Stimulated activated CD4-positive, alpha-beta T cell treated with anti-CD3 and anti-CD28 coated beads, Interleukin-12 subunit alpha, Interleukin-12 subunit beta, amount 100 ng/mL, for 24 hours (primary cell): ENCODE measurements around the gene TMEM141.

Source experiments
- DNase-seq, 2 experiments: peaks; one replicate each; pipeline ENCODE4 v3.0.0-alpha.2; 2020; ENCODE audit warnings: low read depth in 2 of 2

Gene TMEM141

DNA sequence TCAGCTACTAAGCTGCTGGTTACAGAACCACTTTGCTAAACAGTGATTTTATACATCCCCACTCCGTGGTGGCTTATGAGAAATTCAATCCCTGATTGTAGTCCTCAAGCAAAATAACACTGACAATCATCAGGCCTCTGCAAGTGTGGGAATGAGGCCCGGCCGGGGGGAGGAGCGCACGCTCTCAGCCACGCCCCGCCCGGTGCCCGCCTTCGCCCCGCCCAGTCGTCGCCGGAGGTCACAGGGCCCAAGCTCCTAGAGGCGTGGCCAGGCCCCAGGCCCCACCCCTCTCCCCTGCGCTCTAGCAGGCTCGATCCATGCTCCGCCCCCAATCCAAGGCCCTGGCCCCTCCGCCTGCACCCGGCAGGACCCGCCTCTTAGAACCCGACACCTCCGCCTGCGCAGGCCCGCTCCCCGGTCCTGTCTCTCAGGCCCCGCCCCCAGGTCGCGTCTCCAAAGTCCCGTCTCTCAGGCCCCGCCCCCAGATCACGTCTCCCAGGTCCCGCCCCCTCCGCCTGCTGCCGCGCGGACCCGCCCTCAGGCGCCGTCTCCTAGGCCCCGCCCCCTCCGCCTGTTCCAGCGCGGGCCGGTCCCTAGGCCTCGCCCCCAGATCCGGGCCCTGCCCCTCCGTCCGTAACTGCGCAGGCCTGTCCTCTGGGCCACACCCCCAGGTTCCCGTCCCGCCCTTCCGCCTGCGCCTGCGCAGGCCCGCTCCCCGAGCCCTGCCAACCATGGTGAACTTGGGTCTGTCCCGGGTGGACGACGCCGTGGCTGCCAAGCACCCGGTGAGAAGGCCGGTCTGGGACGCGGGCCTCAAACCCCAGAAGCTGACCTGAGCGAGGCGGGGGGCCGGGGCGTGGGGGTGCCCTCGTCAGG lies at the start of gene TMEM141:
Gene TMEM141, plus strand, starts transcription at position 705 of the 876 bp plus-strand sequence. Its CDS starts 27 bp downstream, at position 732.
- DNase-seq = peak; percentile 99 to 100

DNA sequence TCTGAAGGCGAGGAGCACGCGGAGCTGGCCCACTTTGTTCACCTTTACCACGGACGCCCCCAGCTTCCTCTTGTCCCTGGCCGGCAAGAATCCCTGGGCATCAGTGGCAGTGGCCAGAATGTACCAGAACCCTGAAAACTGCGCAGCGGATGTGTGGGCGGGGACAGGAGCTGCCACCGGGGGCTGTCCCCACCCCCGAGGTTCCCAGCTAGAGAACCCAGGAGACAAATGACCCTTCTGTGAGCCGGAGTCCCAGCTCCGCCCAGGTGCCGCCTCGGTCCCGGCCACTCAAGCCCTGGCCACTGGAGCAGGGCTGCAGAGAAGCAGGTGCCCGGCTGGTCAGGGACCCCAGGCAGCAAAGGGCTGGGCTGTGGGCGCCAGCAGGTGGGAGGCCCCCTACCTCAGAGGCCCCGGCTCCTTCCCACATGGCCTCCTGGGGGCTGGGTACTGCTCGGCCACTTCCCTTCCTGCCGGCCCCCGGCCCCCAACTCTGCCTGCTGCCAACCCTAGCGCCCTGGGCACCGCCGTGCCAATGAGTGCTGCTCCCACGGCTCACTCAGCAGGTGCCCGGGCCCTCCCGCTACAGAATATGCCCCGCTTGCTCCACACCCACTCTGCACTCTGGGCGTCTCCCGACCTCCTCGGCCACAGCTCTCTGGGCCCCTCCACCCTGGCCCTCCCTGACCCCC lies 49.1 kb upstream of the TMEM141 start:
- no peak for DNase-seq

DNA sequence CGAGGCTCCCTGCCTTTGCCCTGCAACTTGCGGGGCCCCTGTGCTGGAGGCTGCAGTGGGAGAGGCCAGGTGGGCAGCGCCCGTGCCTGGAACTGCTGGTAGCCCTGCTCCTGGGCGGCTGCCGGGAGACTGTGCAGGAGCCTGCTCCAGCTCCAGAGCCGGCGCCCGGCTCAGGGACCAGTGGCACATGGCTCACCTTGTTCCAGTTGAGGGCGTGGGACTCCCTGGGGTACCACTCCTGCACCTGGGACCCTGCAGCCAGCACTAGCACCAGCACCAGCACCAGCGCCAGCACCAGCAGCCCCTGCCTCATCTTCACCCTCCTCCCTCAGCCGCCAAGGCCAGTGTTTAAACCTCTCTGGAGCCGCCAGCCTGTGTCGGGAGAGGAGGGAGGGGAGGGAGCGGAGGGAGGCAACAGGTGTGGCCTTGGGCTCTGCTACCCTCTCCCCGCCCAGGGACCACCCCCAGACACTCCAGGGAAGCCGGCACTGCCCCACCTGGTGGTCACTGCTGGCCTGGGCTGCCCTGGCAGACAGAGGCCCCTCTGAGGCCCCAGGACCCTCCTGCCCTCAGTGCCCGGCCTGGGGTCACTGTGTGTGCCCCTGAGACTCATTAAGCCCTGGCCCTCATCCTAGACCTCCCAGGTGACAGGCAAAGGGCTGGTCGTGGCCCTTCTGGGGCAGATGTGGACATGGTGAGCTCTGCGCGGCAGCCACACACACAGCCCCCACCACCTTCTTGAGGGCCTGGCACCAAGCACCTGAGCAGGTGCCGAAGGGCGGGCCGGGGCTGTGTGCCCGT lies 48.4 kb upstream of the TMEM141 start, which contains the start of gene LCN10:
Gene LCN10, minus strand, starts transcription at position 350 of the 801 bp plus-strand sequence. Its CDS starts 37 bp downstream, at position 313.
- no peak for DNase-seq

DNA sequence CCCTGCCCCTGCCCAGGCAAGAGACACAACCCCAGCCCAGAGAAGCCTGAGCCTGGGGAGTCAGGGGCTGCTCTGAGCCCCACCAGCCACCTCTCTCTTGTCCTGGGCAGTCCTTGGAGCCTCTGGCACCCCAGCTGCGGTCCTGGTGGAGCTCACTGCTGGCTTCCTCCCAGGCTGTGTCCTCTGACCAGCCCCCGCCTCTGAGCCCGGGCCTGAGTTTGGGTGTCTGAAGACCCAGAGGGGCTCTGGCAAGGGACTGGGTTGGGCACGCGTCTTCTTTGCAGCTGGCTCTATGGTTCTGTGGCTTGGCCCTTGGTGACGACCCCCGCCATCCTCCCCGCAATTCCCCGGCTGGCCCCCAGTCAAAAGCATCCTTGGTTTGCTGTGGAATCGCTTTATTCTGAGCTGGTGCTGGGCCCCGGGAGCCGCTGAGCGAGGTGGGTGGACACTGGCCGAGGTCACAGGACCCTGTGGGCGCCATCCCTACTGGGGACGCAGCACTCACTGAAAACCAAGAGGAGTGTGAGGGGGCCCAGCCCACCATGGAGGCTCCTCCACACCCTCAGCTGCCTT lies 47.4 kb upstream of the TMEM141 start:
- DNase-seq = no peak

DNA sequence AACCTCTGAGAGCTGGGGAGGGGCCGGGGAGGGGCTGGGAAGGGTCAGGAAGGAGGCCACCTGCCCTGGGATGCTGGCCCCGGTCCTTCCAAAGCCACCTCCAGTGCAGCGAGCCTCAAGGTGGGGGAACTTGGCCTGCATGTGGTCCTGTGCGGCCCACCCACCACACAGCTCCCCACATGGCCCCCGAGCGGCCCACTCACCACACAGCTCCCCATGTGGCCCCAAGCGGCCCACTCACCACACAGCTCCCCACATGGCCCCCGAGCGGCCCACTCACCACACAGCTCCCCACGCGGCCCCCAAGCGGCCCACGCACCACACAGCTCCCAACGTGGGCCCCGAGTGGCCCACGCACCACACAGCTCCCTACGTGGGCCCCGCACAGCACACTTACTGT lies 46.4 kb upstream of the TMEM141 start:
- no peak for DNase-seq

DNA sequence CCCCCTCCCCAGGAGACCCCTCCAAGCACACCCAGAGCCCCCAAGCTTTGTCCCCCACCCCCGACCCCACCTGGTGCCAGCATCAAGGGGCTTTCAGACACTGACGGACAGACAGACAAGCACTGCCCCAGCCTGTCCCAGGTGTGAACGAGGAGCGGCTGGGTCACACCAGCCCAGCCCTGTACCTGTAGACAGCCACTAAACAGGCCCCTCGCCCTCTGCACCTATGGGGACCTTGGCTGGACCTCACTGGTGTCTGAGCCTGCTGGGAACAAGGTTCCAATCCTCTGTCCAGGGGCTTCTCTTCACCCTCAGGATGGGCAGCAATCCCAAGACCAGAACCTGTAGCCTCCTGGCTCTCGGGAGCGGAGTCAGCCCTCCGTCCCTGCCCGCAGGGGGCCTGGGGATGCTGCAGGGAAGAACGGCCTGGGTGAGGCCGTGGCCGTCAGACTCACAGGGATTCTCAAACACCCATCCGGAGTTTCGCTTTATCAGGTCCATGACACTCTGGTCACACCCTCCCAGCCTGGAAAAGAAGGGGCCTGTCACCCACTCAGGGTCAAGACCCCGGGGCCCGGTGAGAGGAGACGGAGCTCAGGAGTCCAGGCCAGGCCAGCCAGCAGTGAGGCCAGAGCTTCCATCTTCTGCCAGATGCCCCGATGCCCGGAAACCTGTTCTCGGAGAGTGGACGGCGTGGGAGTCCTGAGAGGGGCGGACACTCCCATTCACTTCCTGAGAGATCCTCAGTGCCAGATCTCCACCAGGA lies 45.6 kb upstream of the TMEM141 start:
- no peak for DNase-seq

DNA sequence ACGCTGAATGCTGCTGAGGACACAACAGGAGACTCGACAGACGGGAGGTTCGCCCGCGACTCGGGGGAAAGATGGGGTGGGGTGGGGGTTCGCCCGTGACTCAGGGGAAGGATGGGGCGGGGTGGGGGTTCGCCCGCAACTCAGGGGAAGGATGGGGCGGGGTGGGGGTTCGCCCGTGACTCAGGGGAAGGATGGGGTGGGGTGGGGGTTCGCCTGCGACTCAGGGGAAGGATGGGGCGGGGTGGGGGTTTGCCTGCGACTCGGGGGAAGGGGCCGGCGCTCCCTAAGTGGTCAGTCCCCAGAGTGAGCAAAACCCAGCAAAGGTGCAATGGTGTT lies 45.0 kb upstream of the TMEM141 start:
- no peak for DNase-seq

DNA sequence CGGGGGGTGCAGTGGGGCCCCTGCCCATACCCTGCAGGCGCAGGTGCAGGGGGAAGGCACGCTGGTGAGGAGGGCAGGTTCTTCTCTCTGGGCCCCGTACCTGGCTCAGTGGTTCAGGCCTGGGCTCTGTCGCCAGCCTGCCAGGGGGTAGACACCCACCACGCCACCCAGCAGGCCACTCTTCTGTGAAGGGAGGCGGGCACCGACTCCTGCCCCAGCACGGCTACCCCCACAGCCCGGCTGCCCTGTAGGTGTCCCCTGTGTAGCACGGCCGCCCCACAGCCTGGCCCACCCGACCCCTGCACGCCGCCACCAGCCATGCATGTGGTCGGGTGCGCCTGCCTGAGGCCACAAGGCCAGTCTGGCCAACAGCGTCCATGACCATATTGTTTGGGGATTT lies 44.5 kb upstream of the TMEM141 start:
- no peak for DNase-seq

DNA sequence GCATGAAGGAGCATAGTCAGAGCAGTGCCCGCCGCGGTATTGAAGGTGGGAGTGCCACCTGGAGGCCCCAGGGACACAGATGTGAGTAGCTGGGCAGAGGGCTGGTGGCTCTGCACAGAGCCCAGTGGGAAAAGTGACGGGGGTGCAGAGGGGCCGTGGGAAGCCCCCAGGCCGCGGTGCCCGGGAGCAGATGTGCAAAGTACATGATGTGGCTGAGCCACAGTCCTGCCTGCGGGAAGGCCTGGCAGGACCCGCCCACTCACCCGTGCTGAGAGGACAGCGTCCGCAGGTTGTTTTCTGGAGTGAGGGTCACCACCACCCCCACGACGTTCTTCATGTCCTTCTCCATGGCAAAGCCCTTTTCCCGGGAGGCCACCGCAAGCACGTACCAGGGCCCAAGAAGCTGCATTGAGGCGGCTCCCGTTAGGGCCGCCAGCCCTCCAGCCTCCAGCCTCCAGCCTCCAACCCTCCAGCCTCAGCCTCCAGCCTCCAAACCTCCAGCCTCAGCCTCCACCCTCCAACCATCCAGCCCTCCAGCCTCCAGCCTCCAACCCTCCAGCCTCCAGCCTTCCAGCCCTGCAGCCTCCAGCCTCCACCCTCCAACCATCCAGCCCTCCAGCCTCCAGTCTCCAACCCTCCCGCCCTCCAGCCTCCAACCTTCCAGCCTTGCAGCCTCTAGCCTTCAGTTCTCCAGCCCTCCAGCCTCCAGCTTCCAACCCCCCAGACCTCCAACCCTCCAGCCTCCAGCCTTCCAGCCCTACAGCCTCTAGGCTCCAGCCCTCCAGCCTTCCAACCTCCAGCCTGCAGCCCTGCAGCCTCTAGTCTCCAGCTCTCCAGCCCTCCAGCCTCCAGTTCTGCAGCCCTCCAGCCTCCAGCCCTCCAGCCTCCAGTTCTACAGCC lies 43.7 kb upstream of the TMEM141 start:
- no peak for DNase-seq

DNA sequence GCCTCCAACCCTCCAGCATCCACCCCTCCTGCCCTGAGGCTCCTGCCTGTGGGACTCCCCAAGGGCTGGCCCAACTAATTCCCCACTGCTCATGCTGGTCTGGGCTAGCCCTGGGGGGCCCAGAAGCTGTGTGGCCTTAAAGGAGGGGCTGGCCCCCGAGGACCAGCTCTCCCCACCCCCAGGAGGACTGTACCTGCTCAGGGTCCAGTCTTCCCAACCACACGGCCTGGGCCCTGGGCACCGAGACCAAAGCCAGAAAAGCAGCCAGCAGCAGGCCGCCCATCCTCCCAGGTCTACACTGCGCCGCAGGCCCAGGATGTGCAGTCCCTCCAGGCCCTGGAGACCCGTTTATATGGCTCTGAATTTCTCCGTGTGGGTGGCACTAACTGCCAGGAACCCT lies 42.9 kb upstream of the TMEM141 start, which contains the start of gene LCN6:
Gene LCN6, minus strand, starts transcription at position 325 of the 400 bp plus-strand sequence. Its CDS starts 42 bp downstream, at position 283.
- DNase-seq = no peak

DNA sequence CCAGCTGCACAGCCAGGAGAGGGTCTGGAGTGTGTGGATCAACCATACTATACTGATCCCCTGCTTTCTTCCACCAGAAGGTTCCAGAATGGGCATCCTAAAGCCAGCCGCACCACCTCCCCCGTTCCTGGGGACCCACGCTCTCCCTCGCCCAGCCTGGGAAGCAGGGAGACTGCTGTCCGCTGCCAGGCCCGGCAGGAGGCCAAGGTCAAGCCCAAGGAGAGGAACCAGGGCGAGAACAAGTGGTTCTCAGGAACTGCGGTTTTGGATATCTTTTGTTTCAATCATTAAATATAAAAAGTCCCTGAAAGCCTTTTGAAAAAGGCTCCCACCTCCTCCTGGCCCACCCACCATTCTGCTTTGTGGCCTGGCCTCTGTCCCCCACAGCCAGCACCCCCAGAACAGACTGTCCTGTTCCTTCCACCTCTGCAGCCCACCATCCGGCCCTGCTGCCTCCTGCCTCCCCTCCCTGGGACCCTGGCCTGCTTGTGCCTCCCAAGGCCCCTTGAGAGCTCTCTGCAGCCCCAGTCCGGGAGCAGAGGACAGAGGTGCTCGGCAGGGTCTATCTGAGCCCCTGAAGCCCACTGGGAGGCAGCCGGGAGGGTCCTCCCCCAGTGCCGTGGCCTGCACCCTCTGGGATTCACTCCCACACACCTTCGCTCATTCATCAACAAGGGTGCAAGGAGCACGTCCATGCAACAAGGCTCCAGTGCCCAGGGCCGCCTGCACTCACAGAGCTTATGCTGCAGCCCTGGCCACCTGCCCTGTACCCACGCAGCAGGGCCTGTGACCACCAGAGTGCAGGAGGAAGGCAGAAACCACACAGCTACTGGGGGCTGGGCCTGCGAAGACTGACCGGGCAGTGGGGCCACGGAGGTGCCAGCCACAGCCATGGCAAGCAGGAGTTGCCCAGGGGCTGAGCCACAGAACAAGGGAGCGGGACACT lies 42.2 kb upstream of the TMEM141 start:
- no peak for DNase-seq

DNA sequence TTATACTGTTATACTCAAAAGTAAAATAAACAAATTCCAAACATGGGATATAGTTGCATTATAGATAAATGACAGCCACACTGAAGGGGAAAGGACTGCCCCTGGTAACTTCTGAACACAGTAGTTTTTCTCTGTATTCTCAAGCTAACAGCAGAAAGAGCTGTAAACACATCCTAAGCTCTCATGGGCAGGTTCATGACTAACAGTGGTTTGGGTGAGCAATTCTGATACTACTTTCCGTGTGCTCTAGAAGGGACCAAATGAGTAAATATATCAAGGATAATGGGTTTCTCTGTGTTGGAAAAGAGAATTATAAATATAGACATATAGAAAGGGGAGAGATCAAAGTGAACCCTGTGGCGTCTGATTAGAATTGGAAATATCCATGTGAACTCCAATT lies 40.6 kb upstream of the TMEM141 start:
- DNase-seq = no peak

DNA sequence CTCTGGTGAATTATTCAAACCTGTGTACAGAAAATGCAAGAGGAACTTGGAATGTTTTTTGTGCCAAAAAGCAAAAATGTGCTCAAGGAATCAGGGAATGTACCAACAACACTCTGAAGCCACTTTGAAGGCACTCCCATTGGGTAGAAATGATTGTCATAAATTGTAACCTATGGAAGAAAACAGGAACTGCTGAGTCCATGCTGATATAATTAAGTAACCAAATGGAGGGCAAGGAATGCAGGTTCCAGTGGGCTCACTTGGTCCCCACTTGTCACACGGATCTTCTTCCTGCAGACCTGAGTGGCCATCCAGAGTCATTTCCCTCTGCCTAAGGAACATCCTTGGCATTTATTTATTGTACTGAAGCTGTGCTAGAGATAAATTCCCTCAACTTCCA lies 39.9 kb upstream of the TMEM141 start:
- no peak for DNase-seq

DNA sequence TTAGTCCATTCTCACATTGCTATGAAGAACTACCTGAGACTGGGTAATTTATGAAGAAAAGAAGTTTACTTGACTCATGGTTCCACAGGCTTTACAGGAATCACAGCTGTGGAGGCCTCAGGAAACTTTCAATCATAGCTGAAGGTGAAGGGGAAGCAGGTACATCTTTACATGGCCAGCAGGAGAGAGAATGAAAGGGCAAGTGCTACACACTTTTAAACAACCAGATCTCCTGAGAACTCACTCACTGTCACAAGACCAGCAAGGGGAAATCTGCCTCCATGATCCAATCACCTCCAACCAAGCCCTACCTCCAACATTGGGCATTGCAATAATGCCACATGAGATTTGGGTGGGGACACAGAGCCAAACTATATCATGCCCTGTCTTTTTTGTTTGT lies 39.3 kb upstream of the TMEM141 start:
- DNase-seq = no peak

DNA sequence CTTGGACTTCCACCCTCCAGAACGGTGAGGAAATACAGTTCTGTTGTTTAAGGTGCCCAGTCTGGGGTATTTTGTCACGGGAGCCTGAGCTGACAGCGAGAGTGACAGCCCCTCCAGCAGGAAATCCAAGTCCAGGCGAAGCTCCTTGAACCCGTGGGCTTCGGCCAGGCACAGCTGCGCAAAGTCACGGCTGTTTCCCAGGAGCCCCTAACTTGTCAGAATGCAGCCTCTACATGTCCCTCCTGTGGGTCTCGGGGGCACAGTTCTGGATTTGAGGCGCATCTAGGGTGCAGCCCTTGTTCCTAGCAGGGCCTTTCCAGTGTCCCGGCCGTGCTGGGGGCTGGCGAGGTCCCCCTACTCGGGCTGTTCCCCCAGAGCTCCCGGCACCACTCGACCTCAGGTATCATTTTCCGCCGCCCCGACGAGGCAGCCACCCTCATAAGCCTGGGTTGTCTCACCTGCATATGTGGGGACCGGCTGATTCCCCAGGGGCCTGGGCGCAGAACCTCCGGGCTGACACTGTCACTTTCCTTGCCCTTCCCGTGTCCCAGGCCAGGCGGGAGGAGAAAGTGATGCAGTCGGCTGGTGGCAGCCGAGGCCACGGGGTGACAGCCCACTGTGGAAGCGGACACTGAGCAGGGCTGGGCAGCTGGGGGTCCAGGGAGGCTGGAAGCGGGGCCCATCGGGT lies 37.6 kb upstream of the TMEM141 start:
- DNase-seq = no peak

DNA sequence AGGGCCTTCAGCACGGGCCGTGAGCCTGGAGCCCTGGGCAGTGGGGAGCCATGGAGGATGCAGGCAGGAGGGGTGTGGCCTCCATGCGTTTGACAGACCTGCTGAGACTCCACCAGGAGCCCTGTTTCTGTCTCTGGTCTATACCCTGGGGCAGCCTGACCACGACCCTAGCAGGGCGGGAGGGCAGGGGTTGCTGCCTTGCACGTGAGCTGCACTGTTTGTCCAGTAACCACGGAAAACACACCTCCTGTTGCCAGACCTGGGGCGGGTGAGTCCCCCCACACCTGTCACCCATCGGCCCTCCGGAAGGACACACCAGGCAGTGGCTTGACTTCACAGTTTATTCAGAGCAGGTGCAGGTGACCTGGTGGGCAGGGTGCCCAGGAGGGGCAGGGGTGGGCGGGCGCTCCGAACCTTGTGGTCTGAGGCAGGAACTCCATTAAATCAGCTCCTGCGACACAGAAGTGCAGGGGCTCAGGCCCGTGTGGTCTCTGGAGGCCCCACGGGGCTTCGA lies 37.0 kb upstream of the TMEM141 start:
- no peak for DNase-seq

DNA sequence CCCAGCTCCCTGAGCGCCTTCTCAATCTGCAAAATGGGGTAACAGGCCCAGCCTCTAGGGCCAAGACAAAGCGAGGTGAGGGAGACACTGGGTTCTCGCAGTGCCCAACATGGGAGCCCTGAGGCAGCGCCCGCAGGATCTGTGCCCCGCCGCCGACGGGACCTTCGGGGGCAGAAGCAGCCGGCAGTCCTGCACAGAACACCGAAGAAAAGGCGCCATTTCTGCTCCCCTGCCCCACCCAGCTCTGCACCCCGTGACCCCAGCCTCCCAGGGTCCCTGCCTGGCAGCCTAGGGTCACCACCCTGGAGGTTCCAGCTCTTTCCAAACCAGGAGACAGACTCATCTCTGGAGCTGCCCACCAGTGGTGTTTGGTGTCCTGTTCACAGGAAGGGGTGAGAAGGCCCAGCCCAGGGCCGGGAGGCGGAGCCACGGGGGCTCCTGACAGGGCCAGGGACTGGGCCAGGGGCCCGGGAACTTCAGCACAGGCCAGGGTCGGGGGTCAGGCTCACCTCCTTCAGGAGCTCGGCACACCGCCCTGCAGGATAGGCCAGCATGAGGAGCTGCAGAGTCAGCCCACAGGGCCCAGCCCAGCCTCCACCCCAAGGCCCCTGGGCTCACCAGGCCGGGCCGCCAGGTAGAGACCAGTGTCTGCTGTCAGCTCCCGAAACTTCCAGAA lies 36.4 kb upstream of the TMEM141 start:
- no peak for DNase-seq
